Liver (tissue), 3 donors: ENCODE measurements around the gene LGALS4.

Experiments used
- EGR1 ChIP-seq, 2 donors: IDR thresholded peaks; 2 replicates each; pipeline ENCODE4 v1.6.1; 2016 to 2018; ENCODE audit warnings: antibody characterized with exemption in 2 of 2, low read depth in 2 of 2
- GABPA ChIP-seq, 2 donors: IDR thresholded peaks in 1 of 2; conservative IDR thresholded peaks in 1 of 2; 2 replicates each; pipeline ENCODE4 v1.6.1; 2016; ENCODE audit warnings: antibody characterized with exemption in 2 of 2, mild to moderate bottlenecking in 1 of 2, moderate library complexity in 1 of 2
- HNF4A ChIP-seq, 2 donors: conservative IDR thresholded peaks; 2 replicates each; pipeline ENCODE4 v1.6.1; 2016; ENCODE audit warnings: antibody characterized with exemption in 2 of 2, mild to moderate bottlenecking in 2 of 2
- HNF4G ChIP-seq: IDR thresholded peaks from 2 replicates; pipeline ENCODE4 v1.6.1; 2016; ENCODE audit warnings: antibody characterized with exemption
- JUND ChIP-seq, 2 donors: IDR thresholded peaks; 2 replicates each; pipeline ENCODE4 v1.6.1; 2016; ENCODE audit warnings: antibody characterized with exemption in 2 of 2
- RAD21 ChIP-seq, 2 donors: IDR thresholded peaks; 2 replicates each; pipeline ENCODE4 v1.6.1; 2016; ENCODE audit warnings: antibody characterized with exemption in 2 of 2, mild to moderate bottlenecking in 2 of 2
- SP1 ChIP-seq: IDR thresholded peaks from 2 replicates; pipeline ENCODE4 v1.6.1; 2018; ENCODE audit warnings: antibody characterized with exemption, mild to moderate bottlenecking
- TAF1 ChIP-seq: conservative IDR thresholded peaks from 2 replicates; pipeline ENCODE4 v1.6.1; 2016; ENCODE audit warnings: antibody characterized with exemption, mild to moderate bottlenecking
- YY1 ChIP-seq: IDR thresholded peaks from 2 replicates; pipeline ENCODE4 v1.6.1; 2016; ENCODE audit warnings: antibody characterized with exemption, mild to moderate bottlenecking
- TF ChIP-seq, protein P1 (sequence below): IDR thresholded peaks from 2 replicates; pipeline ENCODE4 v1.6.1; 2016; ENCODE audit warnings: antibody characterized with exemption
- TF ChIP-seq, protein P2 (sequence below): IDR thresholded peaks from 2 replicates; pipeline ENCODE4 v1.6.1; 2016; ENCODE audit warnings: antibody characterized with exemption, mild to moderate bottlenecking
- TF ChIP-seq, protein P3 (sequence below): fragments of 150-350 bp; IDR thresholded peaks from 2 replicates; pipeline ENCODE4 v1.5.1; 2017; ENCODE audit warnings: improper control_type of control experiment, low read depth, low read length; ENCODE audit not compliant: missing input control
- TF ChIP-seq, protein P4 (sequence below): IDR thresholded peaks from 2 replicates; pipeline ENCODE4 v1.6.1; 2016; ENCODE audit warnings: antibody characterized with exemption
- TF ChIP-seq, protein P5 (sequence below): IDR thresholded peaks from 2 replicates; pipeline ENCODE4 v1.6.1; 2016; ENCODE audit warnings: antibody characterized with exemption
- donor health status: healthy.
- donor health status: healthy.

DNA sequence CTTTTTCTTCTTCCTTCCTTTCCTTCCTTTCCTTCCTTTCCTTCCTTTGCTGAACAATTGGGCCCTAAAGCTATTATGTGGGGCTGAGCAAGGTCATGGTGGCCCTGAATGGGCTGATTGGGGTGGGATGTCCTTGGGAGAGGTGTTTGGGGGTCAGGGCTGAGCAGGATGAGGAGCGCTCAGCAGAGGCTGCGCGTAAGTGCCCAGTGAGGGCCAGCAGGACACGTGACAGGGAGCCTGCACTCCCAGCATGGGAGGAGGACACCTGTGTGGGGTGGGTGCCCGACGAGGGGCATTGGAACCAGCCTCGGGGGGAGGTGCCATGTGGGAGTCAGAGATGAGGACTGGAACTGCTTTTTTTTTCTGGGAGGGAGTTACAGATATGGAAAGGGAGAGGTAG lies 34.0 kb downstream of the LGALS4 start:
- TF ChIP-seq RAD21 (IDR thresholded peaks at IDR 0.05), result no peak
- TF ChIP-seq, protein P1, sequence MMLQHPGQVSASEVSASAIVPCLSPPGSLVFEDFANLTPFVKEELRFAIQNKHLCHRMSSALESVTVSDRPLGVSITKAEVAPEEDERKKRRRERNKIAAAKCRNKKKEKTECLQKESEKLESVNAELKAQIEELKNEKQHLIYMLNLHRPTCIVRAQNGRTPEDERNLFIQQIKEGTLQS, result no peak
- TF ChIP-seq, protein P2, sequence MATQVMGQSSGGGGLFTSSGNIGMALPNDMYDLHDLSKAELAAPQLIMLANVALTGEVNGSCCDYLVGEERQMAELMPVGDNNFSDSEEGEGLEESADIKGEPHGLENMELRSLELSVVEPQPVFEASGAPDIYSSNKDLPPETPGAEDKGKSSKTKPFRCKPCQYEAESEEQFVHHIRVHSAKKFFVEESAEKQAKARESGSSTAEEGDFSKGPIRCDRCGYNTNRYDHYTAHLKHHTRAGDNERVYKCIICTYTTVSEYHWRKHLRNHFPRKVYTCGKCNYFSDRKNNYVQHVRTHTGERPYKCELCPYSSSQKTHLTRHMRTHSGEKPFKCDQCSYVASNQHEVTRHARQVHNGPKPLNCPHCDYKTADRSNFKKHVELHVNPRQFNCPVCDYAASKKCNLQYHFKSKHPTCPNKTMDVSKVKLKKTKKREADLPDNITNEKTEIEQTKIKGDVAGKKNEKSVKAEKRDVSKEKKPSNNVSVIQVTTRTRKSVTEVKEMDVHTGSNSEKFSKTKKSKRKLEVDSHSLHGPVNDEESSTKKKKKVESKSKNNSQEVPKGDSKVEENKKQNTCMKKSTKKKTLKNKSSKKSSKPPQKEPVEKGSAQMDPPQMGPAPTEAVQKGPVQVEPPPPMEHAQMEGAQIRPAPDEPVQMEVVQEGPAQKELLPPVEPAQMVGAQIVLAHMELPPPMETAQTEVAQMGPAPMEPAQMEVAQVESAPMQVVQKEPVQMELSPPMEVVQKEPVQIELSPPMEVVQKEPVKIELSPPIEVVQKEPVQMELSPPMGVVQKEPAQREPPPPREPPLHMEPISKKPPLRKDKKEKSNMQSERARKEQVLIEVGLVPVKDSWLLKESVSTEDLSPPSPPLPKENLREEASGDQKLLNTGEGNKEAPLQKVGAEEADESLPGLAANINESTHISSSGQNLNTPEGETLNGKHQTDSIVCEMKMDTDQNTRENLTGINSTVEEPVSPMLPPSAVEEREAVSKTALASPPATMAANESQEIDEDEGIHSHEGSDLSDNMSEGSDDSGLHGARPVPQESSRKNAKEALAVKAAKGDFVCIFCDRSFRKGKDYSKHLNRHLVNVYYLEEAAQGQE, result no peak
- no peak for TF ChIP-seq GABPA (IDR thresholded peaks at IDR 0.05 in 1 of 2, conservative IDR thresholded peaks at IDR 0.05 in 1 of 2)
- TF ChIP-seq, protein P3, sequence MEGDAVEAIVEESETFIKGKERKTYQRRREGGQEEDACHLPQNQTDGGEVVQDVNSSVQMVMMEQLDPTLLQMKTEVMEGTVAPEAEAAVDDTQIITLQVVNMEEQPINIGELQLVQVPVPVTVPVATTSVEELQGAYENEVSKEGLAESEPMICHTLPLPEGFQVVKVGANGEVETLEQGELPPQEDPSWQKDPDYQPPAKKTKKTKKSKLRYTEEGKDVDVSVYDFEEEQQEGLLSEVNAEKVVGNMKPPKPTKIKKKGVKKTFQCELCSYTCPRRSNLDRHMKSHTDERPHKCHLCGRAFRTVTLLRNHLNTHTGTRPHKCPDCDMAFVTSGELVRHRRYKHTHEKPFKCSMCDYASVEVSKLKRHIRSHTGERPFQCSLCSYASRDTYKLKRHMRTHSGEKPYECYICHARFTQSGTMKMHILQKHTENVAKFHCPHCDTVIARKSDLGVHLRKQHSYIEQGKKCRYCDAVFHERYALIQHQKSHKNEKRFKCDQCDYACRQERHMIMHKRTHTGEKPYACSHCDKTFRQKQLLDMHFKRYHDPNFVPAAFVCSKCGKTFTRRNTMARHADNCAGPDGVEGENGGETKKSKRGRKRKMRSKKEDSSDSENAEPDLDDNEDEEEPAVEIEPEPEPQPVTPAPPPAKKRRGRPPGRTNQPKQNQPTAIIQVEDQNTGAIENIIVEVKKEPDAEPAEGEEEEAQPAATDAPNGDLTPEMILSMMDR, result no peak
- TF ChIP-seq JUND (IDR thresholded peaks at IDR 0.05), result no peak
- no peak for TF ChIP-seq HNF4G
- no peak for TF ChIP-seq YY1
- TF ChIP-seq, protein P4, sequence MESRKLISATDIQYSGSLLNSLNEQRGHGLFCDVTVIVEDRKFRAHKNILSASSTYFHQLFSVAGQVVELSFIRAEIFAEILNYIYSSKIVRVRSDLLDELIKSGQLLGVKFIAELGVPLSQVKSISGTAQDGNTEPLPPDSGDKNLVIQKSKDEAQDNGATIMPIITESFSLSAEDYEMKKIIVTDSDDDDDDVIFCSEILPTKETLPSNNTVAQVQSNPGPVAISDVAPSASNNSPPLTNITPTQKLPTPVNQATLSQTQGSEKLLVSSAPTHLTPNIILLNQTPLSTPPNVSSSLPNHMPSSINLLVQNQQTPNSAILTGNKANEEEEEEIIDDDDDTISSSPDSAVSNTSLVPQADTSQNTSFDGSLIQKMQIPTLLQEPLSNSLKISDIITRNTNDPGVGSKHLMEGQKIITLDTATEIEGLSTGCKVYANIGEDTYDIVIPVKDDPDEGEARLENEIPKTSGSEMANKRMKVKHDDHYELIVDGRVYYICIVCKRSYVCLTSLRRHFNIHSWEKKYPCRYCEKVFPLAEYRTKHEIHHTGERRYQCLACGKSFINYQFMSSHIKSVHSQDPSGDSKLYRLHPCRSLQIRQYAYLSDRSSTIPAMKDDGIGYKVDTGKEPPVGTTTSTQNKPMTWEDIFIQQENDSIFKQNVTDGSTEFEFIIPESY, result no peak
- TF ChIP-seq SP1, result no peak
- no peak for TF ChIP-seq TAF1
- TF ChIP-seq EGR1 (IDR thresholded peaks at IDR 0.05; ENCODE audit: low read depth in 2 of 2), result no peak
- TF ChIP-seq, protein P5, sequence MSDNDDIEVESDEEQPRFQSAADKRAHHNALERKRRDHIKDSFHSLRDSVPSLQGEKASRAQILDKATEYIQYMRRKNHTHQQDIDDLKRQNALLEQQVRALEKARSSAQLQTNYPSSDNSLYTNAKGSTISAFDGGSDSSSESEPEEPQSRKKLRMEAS, result no peak
- no peak for TF ChIP-seq HNF4A (conservative IDR thresholded peaks at IDR 0.05)
